Neutrophil (primary cell): ENCODE results near the gene HOXB7.

Experiments used
- H3K27ac ChIP-seq: fragments of 200-600 bp; sonication (generic); 2 replicates; pipeline ENCODE4 v1.5.1; 2016; ENCODE audit warnings: mild to moderate bottlenecking, moderate library complexity
- H3K27me3 ChIP-seq: fragments of 200-600 bp; sonication (generic); 2 replicates; pipeline ENCODE4 v1.6.0; 2016; ENCODE audit warnings: mild to moderate bottlenecking
- H3K36me3 ChIP-seq: fragments of 200-600 bp; sonication (generic); 2 replicates; pipeline ENCODE4 v1.5.1; 2017
- H3K4me1 ChIP-seq, 2 experiments: fragments of 200-600 bp in 1 of 2; sonication (generic) in 1 of 2; 1 replicate in 1 of 2; 2 replicates in 1 of 2; pipeline versions ENCODE4 v1.5.1 to v1.6.1; 2013 to 2016; ENCODE audit warnings: low read depth in 1 of 2, low read length in 1 of 2, mild to moderate bottlenecking in 1 of 2, moderate library complexity in 1 of 2; ENCODE audit not compliant: control insufficient read depth in 1 of 2, insufficient read depth in 1 of 2
- H3K4me3 ChIP-seq, 2 experiments: fragments of 200-600 bp in 1 of 2; sonication (generic) in 1 of 2; 1 replicate in 1 of 2; 2 replicates in 1 of 2; pipeline ENCODE4 v1.5.1; 2013 to 2016; ENCODE audit warnings: low read depth in 1 of 2, low read length in 1 of 2, mild to moderate bottlenecking in 1 of 2, moderate library complexity in 1 of 2
- H3K9me3 ChIP-seq: fragments of 200-600 bp; sonication (generic); 2 replicates; pipeline ENCODE4 v1.5.1; 2016
- TF ChIP-seq, protein P1 (sequence below): fragments of 200-600 bp; sonication (generic); IDR thresholded peaks from 2 replicates; pipeline ENCODE4 v1.5.1; 2016; ENCODE audit warnings: antibody characterized with exemption

HOXB7 gene

DNA sequence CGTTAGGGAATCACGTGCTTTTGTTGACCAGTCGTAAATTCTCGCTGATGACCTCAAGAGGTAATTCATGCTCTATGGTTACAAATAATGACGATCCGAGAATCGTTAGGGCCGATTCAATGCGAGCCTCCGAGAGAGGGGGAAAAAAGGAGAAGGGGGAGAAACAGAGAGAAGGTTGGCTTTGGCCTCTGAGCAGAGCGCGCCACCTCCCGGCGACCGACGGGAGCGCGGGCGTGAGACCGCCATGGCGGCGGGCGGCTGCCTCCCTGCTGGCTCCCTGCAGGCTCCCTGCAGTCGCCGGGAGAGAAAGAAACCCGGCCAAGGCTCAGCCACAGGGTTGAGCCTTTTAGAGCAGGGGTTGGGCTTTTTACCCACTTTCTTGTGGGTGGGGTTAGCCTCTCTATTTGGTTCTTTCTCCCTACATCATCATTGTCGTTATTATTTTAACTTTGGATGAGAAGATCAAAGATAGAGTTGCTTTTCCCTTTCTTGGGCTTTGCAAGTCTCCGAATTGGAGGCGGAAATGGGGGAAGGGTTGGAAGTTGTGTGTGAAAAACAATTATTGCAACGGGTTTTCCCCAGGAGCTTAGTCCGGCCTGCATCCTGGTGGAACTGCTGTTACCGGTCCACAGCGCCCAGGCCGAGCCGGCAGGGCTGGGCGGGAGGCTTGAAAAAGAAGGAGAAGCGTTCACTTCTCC is 16.8 kb downstream of the HOXB7 start:
- TF ChIP-seq, protein P1, sequence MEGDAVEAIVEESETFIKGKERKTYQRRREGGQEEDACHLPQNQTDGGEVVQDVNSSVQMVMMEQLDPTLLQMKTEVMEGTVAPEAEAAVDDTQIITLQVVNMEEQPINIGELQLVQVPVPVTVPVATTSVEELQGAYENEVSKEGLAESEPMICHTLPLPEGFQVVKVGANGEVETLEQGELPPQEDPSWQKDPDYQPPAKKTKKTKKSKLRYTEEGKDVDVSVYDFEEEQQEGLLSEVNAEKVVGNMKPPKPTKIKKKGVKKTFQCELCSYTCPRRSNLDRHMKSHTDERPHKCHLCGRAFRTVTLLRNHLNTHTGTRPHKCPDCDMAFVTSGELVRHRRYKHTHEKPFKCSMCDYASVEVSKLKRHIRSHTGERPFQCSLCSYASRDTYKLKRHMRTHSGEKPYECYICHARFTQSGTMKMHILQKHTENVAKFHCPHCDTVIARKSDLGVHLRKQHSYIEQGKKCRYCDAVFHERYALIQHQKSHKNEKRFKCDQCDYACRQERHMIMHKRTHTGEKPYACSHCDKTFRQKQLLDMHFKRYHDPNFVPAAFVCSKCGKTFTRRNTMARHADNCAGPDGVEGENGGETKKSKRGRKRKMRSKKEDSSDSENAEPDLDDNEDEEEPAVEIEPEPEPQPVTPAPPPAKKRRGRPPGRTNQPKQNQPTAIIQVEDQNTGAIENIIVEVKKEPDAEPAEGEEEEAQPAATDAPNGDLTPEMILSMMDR, result no peak
- Histone ChIP-seq H3K4me1 (peaks cover 6 to 20% of the 10 kb centered on the region in 2 experiments), H3K9me3 (no peaks in the 10 kb centered on the region), H3K27ac (no peak overlapping the region), H3K27me3 (peaks cover 100% of the 10 kb centered on the region), H3K4me3 (no peak overlapping the region), H3K36me3 (no peaks in the 10 kb centered on the region)

DNA sequence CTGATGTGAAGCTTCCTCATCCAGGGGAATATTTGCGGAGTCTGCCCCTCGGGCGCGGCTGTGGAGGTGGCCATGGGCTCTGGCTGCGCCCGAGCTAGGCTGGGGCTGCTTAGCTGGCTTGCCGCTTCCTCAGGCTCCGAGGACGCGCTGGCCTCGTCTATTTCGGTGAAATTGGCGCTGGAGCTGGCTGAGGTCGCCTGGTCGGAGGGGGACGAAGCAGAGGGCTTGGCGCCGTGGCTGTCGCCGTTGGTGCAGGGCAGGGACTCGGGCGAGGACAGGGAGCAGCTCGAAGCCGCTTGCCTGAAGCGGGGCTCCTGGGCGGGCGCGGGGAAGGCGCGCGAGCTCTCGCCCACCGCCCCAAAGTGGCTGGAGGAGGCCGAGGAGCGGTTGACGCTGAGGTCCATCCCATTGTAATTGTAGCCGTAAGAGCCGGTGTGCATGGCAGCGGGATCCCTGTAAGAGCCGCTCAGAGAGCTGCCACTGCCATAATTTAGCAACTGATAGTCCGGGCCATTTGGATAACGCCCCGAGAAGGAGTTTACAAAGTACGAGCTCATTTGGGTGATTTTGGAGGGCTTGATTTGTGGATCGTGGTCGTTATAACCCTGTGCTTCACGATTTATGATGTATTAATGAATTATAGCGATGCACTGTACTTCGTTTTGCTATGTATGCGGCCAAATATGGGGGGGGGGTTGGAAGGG is 17.5 kb downstream of the HOXB7 start, which contains the start of gene HOXB5:
HOXB5 (minus strand) TSS at position 654 of the 704 bp plus-strand sequence; CDS start at position 557, 97 bp downstream.
- Histone ChIP-seq H3K36me3 (no peaks in the 10 kb centered on the region), H3K4me1 (peaks cover 6 to 20% of the 10 kb centered on the region in 2 experiments), H3K27ac (no peak within 1 kb of the TSS), H3K9me3 (no peaks in the 10 kb centered on the region), H3K4me3 (no peak within 1 kb of the TSS), H3K27me3 (peaks cover 100% of the 10 kb centered on the region)
- TF ChIP-seq, protein P1, result no peak

DNA sequence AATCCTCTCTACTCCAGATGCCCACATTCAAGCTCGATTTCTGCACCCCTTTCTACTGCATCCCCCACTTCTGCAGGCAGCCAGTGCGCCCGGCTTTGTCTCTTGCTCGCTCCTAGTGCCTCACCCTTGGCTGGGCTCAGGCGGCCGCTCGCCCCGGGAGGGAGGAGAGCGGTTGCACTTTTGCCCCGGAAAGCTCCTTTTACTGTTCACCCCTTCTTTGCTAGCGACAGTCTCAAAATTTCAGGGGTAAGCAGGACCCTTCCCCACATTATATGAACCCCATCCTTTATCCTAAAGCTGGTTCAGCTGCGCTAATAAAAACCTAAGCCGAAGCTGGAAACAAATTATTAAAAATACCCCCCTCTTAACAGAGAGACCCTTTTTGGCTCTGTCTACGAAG is 18.2 kb downstream of the HOXB7 start:
- no peaks in the 10 kb centered on the region for H3K36me3 ChIP-seq
- no peak overlapping the region for H3K27ac ChIP-seq
- no peak overlapping the region for H3K4me3 ChIP-seq
- TF ChIP-seq, protein P1, result no peak
- peaks cover 100% of the 10 kb centered on the region for H3K27me3 ChIP-seq
- H3K9me3 ChIP-seq, result no peaks in the 10 kb centered on the region
- H3K4me1 ChIP-seq, result peaks cover 6 to 15% of the 10 kb centered on the region in 2 experiments

DNA sequence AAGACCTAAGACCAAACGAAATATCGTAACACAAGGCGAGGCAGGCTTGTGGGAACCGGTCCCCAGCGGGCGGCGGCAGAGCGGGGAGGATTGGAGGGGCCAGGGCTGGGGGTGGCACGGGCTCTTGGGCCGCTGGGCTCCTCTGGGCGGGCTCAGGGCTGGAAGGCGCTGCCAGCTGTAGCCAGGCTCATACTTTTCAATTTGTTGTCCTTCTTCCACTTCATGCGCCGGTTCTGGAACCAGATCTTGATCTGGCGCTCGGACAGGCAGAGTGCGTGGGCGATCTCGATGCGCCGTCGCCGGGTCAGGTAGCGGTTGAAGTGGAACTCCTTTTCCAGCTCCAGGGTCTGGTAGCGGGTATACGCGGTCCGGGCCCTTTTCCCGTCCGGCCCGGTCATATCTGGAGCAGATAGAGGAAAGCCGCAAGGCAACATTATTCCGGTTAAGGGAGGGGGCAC is 18.7 kb downstream of the HOXB7 start:
- peaks cover 100% of the 10 kb centered on the region for H3K27me3 ChIP-seq
- H3K4me1 ChIP-seq, result peaks cover 3 to 13% of the 10 kb centered on the region in 2 experiments
- no peak overlapping the region for H3K4me3 ChIP-seq
- H3K9me3 ChIP-seq, result no peaks in the 10 kb centered on the region
- H3K27ac ChIP-seq, result no peak overlapping the region
- H3K36me3 ChIP-seq, result no peaks in the 10 kb centered on the region
- TF ChIP-seq, protein P1, result no peak

DNA sequence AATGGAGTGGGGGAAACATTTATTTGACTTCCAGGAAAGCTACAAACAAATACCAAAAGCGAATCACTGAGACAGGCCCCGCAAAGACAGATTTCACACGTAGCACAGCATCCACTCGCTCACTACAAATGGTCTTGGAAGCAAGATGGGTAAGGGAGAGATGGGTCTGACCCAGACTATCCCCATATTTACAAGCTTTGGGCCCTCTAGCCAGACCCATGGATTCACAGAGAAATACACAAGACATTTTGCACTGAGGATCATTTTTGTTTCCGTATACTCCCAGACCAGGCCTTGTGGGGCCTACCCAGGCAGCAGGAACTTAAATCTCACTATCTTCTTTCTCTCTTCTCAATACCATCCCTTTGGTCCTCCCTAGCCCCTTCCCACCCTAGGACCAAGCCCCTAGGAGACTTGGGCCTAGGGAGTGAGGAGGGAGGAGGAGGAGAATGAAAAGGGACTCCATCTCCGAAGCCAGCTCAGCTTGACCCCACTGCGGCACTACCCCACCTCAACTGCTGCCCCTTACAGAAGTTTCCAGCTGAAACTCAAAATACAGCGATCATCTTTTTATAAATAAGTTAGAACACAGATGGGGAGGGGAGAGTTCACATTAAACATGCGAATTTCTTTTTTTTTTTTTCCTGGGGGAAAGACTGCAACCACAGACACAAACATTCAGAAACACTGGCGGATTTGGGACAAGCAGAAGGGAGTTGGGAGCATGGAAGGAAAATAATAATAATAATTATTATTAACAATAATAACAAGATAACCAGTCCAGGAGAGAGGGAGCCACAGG is 19.4 kb downstream of the HOXB7 start:
- Histone ChIP-seq H3K36me3 (no peaks in the 10 kb centered on the region), H3K27ac (no peak overlapping the region), H3K9me3 (no peaks in the 10 kb centered on the region), H3K27me3 (peaks cover 100% of the 10 kb centered on the region), H3K4me1 (peaks cover 5 to 14% of the 10 kb centered on the region in 2 experiments), H3K4me3 (no peak overlapping the region)
- TF ChIP-seq, protein P1, result no peak
